Measurements from ENCODE around the gene COL19A1.

The COL19A1 gene

GRCh38 chr6:70112716-70113115 lies 246.4 kb downstream of the COL19A1 start:
- Histone ChIP-seq H3K27me3 (ENCODE audit: insufficient read depth, insufficient read length) (no peaks in the 10 kb centered on the region), H3K36me3 (ENCODE audit: insufficient read depth, insufficient read length, low read length) (no peaks in the 10 kb centered on the region), H3K4me1 (ENCODE audit: insufficient read depth, insufficient read length) (no peaks in the 10 kb centered on the region), H3K9ac (ENCODE audit: insufficient read length, low read depth) (no peak overlapping the region), H3K4me3 (ENCODE audit: insufficient read length, low read depth) (no peak overlapping the region), H3K9me3 (ENCODE audit: insufficient read depth, low read length) (no peaks in the 10 kb centered on the region)
- no peak for DNase-seq (ENCODE audit: low read depth, low spot score)
- no peak for TF ChIP-seq ZNF274 (IDR thresholded peaks at IDR 0.05; ENCODE audit: low read depth, low read length)
- TF ChIP-seq SUZ12 (IDR thresholded peaks at IDR 0.05; ENCODE audit: extremely low read depth, insufficient read depth, insufficient read length) = no peak
- no peak for TF ChIP-seq YY1 (IDR thresholded peaks at IDR 0.05; ENCODE audit: insufficient read depth, insufficient read length)

DNA sequence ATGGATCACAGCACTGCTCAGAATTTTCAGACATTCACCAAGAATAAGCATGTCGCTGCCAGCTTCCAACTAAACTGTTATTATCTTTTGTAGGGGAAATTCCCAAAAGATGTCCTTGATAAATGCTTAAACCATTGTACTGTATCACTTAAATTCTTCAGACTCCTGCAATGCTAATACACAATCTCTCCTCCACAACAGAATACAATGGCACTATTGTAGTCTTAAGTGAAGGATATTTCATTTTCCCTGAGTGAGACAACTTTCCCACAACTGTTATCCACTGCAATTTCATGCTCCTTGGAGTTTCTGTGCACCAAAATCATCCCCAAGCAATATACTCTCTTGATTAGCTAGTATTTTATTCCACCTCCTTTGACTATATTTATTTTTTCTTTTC lies 246.8 kb downstream of the COL19A1 start:
- H3K9me3 ChIP-seq (ENCODE audit: insufficient read depth, low read length) = no peaks in the 10 kb centered on the region
- TF ChIP-seq SUZ12 (IDR thresholded peaks at IDR 0.05; ENCODE audit: extremely low read depth, insufficient read depth, insufficient read length) (no peak), ZNF274 (IDR thresholded peaks at IDR 0.05; ENCODE audit: low read depth, low read length) (no peak), YY1 (IDR thresholded peaks at IDR 0.05; ENCODE audit: insufficient read depth, insufficient read length) (no peak)
- H3K4me3 ChIP-seq (ENCODE audit: insufficient read length, low read depth) = no peak overlapping the region
- no peak for DNase-seq (ENCODE audit: low read depth, low spot score)
- H3K4me1 ChIP-seq (ENCODE audit: insufficient read depth, insufficient read length) = no peaks in the 10 kb centered on the region
- no peak overlapping the region for H3K9ac ChIP-seq (ENCODE audit: insufficient read length, low read depth)
- no peaks in the 10 kb centered on the region for H3K36me3 ChIP-seq (ENCODE audit: insufficient read depth, insufficient read length, low read length)
- H3K27me3 ChIP-seq (ENCODE audit: insufficient read depth, insufficient read length) = no peaks in the 10 kb centered on the region

- TF ChIP-seq SUZ12 (IDR thresholded peaks at IDR 0.05; ENCODE audit: extremely low read depth, insufficient read depth, insufficient read length) (no peak), YY1 (IDR thresholded peaks at IDR 0.05; ENCODE audit: insufficient read depth, insufficient read length) (no peak), ZNF274 (IDR thresholded peaks at IDR 0.05; ENCODE audit: low read depth, low read length) (no peak)
- Histone ChIP-seq H3K9me3 (ENCODE audit: insufficient read depth, low read length) (no peaks in the 10 kb centered on the region), H3K36me3 (ENCODE audit: insufficient read depth, insufficient read length, low read length) (no peaks in the 10 kb centered on the region), H3K27me3 (ENCODE audit: insufficient read depth, insufficient read length) (no peaks in the 10 kb centered on the region), H3K4me1 (ENCODE audit: insufficient read depth, insufficient read length) (no peaks in the 10 kb centered on the region), H3K4me3 (ENCODE audit: insufficient read length, low read depth) (no peak overlapping the region), H3K9ac (ENCODE audit: insufficient read length, low read depth) (no peak overlapping the region)
- DNase-seq (ENCODE audit: low read depth, low spot score) = no peak
Measured at GRCh38 chr6:70118670-70119069, 252.3 kb downstream of the COL19A1 start.

DNA sequence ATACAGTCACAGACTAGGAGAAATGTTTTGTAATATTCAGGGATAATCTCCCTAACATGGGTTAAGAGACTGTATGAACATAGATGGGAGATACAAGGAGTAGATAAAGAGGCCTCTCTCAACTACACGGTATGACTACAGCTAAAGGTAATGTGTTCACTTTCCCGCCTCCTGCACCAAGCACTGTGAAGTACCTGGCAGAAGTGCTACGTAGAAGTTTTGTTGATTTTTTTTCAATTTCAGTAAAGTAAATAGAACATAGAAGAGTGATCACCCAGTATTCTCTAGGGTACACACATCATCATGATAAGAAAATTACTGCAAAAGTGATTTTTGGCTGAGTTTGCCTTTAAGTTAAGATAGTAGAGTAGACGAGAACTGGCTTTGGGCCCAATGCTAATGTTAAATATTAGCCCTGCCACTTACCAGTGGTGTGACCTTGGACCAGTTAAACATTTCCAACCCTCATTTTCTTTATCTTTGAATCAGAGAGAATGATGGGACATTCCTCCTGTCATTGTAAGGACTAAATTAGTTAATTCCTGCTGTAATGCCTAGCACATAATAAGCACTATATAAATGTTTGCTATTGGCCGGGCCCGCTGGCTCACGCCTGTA lies 253.0 kb downstream of the COL19A1 start:
- Histone ChIP-seq H3K4me3 (ENCODE audit: insufficient read length, low read depth) (no peak overlapping the region), H3K27me3 (ENCODE audit: insufficient read depth, insufficient read length) (no peaks in the 10 kb centered on the region), H3K4me1 (ENCODE audit: insufficient read depth, insufficient read length) (no peaks in the 10 kb centered on the region), H3K9ac (ENCODE audit: insufficient read length, low read depth) (no peak overlapping the region), H3K36me3 (ENCODE audit: insufficient read depth, insufficient read length, low read length) (no peaks in the 10 kb centered on the region), H3K9me3 (ENCODE audit: insufficient read depth, low read length) (no peaks in the 10 kb centered on the region)
- DNase-seq (ENCODE audit: low read depth, low spot score) = no peak
- no peak for TF ChIP-seq YY1 (IDR thresholded peaks at IDR 0.05; ENCODE audit: insufficient read depth, insufficient read length)
- TF ChIP-seq ZNF274 (IDR thresholded peaks at IDR 0.05; ENCODE audit: low read depth, low read length) = no peak
- no peak for TF ChIP-seq SUZ12 (IDR thresholded peaks at IDR 0.05; ENCODE audit: extremely low read depth, insufficient read depth, insufficient read length)

DNA sequence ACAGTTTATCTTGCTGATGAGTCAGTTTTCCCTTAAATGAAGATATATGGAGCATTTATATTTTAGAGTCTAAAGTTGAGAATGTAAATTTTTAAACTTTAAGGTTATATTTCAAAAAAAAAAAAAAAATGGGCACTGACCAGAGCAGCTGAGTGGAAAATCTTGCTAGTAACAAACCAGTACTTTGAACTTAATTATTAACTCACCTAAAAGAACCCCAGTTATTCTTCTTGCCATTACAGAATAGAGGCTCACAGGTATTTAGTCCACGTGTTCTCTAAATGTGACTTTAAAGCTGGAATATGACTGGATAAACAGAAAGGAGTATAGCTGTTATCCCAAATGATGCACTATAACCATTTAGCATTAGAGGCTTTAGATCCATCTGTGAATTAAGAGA lies 258.1 kb downstream of the COL19A1 start:
- no peak overlapping the region for H3K9ac ChIP-seq (ENCODE audit: insufficient read length, low read depth)
- H3K36me3 ChIP-seq (ENCODE audit: insufficient read depth, insufficient read length, low read length) = no peaks in the 10 kb centered on the region
- DNase-seq (ENCODE audit: low read depth, low spot score) = no peak
- no peaks in the 10 kb centered on the region for H3K9me3 ChIP-seq (ENCODE audit: insufficient read depth, low read length)
- TF ChIP-seq SUZ12 (IDR thresholded peaks at IDR 0.05; ENCODE audit: extremely low read depth, insufficient read depth, insufficient read length) (no peak), ZNF274 (IDR thresholded peaks at IDR 0.05; ENCODE audit: low read depth, low read length) (no peak), YY1 (IDR thresholded peaks at IDR 0.05; ENCODE audit: insufficient read depth, insufficient read length) (no peak)
- H3K27me3 ChIP-seq (ENCODE audit: insufficient read depth, insufficient read length) = no peaks in the 10 kb centered on the region
- H3K4me3 ChIP-seq (ENCODE audit: insufficient read length, low read depth) = no peak overlapping the region
- H3K4me1 ChIP-seq (ENCODE audit: insufficient read depth, insufficient read length) = no peaks in the 10 kb centered on the region

DNA sequence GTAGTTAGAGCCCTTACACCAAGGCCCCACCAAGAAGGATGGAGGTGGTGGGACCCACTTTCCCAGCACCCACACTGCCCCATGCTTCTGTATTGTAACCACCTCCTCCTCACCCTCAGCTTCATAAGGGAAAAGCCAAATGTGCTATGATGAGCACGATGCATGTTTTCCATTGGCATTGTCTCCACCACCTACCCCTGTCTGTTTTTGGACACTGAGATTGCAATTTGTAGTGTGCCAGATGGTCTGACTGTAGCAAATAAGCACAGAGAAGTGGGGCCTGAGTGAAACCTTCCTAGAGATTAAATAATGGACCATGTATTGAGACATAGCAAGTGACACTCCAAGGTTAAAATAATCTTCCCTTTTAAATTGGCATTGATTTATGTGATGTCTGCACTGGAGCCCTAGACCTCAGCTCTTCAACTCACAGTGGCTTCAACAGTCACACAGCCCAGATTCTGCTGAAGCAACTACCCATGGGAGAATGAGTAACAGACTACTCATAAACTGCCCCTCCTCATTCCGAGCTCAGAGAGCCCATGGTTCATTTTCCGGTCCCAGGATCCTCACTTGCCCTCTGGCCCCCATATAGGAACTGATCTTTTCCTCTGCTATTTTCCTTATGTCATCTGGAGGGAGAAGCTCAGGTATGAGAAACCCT lies 258.7 kb downstream of the COL19A1 start:
- DNase-seq (ENCODE audit: low read depth, low spot score) = no peak
- Histone ChIP-seq H3K36me3 (ENCODE audit: insufficient read depth, insufficient read length, low read length) (no peaks in the 10 kb centered on the region), H3K27me3 (ENCODE audit: insufficient read depth, insufficient read length) (no peaks in the 10 kb centered on the region), H3K4me3 (ENCODE audit: insufficient read length, low read depth) (no peak overlapping the region), H3K9me3 (ENCODE audit: insufficient read depth, low read length) (no peaks in the 10 kb centered on the region), H3K9ac (ENCODE audit: insufficient read length, low read depth) (no peak overlapping the region), H3K4me1 (ENCODE audit: insufficient read depth, insufficient read length) (no peaks in the 10 kb centered on the region)
- TF ChIP-seq ZNF274 (IDR thresholded peaks at IDR 0.05; ENCODE audit: low read depth, low read length) = no peak
- TF ChIP-seq YY1 (IDR thresholded peaks at IDR 0.05; ENCODE audit: insufficient read depth, insufficient read length) = no peak
- no peak for TF ChIP-seq SUZ12 (IDR thresholded peaks at IDR 0.05; ENCODE audit: extremely low read depth, insufficient read depth, insufficient read length)

GRCh38 chr6:70125602-70126001 lies 259.2 kb downstream of the COL19A1 start:
- no peak for DNase-seq (ENCODE audit: low read depth, low spot score)
- Histone ChIP-seq H3K9ac (ENCODE audit: insufficient read length, low read depth) (no peak overlapping the region), H3K36me3 (ENCODE audit: insufficient read depth, insufficient read length, low read length) (no peaks in the 10 kb centered on the region), H3K9me3 (ENCODE audit: insufficient read depth, low read length) (no peaks in the 10 kb centered on the region), H3K4me3 (ENCODE audit: insufficient read length, low read depth) (no peak overlapping the region), H3K4me1 (ENCODE audit: insufficient read depth, insufficient read length) (no peaks in the 10 kb centered on the region), H3K27me3 (ENCODE audit: insufficient read depth, insufficient read length) (no peaks in the 10 kb centered on the region)
- no peak for TF ChIP-seq YY1 (IDR thresholded peaks at IDR 0.05; ENCODE audit: insufficient read depth, insufficient read length)
- TF ChIP-seq SUZ12 (IDR thresholded peaks at IDR 0.05; ENCODE audit: extremely low read depth, insufficient read depth, insufficient read length) = no peak
- TF ChIP-seq ZNF274 (IDR thresholded peaks at IDR 0.05; ENCODE audit: low read depth, low read length) = no peak

All from NT2/D1 (cell line).